Natural killer cell treated with Interleukin-12 subunit alpha and Interleukin-12 subunit beta and Interleukin-15 and Interleukin-18, amount 100 ng/mL, for 72 hours (primary cell): ENCODE data around the gene POLA2. TPM values are rescaled to one million over a fixed set of nuclear protein-coding genes. Genes with fewer than 3 reads are reported as not detected.
"Not testable (repeated sequence)": the region's sequence is repeated elsewhere in the genome, so short reads cannot be mapped to it uniquely, and the experiment has no call there.

Source experiments
- ATAC-seq, 2 donors: fragments of 150-1000 bp; cut with Tn5 transposase in 1 of 2; sonication (Bioruptor Pico), chemical (Tn5 transposase) in 1 of 2; 2 replicates each; pipeline ENCODE4 v1.10.0; 2021
- DNase-seq: peaks from one replicate; pipeline ENCODE4 v3.0.0; 2022; ENCODE audit warnings: low spot score
- H3K27ac Mint-ChIP-seq, 2 donors: 1 replicate in 1 of 2; 2 replicates in 1 of 2; pipeline ENCODE4 v1.8.0; 2022; ENCODE audit warnings: mixed read lengths in 2 of 2, mild to moderate bottlenecking in 1 of 2, moderate library complexity in 1 of 2
- H3K27me3 Mint-ChIP-seq, 2 donors: 1 replicate in 1 of 2; 2 replicates in 1 of 2; pipeline ENCODE4 v1.8.0; 2022; ENCODE audit warnings: mixed read lengths in 2 of 2
- H3K36me3 Mint-ChIP-seq: one replicate; pipeline ENCODE4 v1.8.0; 2022; ENCODE audit warnings: mixed read lengths
- H3K4me1 Mint-ChIP-seq, 2 donors: 1 replicate in 1 of 2; 2 replicates in 1 of 2; pipeline ENCODE4 v1.8.0; 2022; ENCODE audit warnings: low read depth in 2 of 2, mixed read lengths in 2 of 2, mild to moderate bottlenecking in 1 of 2
- H3K4me3 Mint-ChIP-seq: one replicate; pipeline ENCODE4 v1.8.0; 2022; ENCODE audit warnings: mixed read lengths
- H3K9me3 Mint-ChIP-seq: 2 replicates; pipeline ENCODE4 v1.8.0; 2022; ENCODE audit warnings: mixed read lengths
- total RNA-seq, 2 donors: library from RNA; stranded (reverse); gene quantifications; one replicate each; pipeline ENCODE4 v1.2.3, GENCODE V29; 2022

POLA2 gene
- total RNA-seq, 2 donors from 2014 or later: 56.8 to 80.9 TPM

DNA sequence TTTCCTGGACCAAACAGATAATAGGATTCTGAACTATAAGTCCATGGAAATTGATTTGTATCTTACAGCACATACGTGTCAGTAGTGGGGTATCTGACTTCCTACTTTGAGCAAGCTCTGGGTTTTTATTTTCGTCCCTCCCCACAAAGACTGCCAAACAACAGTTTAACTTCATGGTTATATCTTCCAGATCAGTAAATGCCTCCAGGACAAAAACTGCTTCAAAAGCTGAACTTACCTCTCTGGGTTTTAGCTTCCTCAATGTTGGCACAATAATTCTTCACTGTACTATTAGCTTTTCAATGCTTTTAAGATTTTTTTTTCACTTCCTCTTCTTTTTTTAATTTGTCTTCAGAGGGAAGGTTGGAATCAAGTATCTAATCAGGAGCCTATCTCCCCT, 67.7 kb downstream of the POLA2 start:
- no peaks in the 10 kb centered on the region for H3K9me3 Mint-ChIP-seq
- H3K27ac Mint-ChIP-seq: no peak overlapping the region
- H3K36me3 Mint-ChIP-seq: no peaks in the 10 kb centered on the region
- no peak for DNase-seq
- peaks cover 6 to 9% of the 10 kb centered on the region in 2 donors for H3K4me1 Mint-ChIP-seq
- H3K4me3 Mint-ChIP-seq: no peak overlapping the region
- ATAC-seq: no peak
- no peaks in the 10 kb centered on the region for H3K27me3 Mint-ChIP-seq

DNA sequence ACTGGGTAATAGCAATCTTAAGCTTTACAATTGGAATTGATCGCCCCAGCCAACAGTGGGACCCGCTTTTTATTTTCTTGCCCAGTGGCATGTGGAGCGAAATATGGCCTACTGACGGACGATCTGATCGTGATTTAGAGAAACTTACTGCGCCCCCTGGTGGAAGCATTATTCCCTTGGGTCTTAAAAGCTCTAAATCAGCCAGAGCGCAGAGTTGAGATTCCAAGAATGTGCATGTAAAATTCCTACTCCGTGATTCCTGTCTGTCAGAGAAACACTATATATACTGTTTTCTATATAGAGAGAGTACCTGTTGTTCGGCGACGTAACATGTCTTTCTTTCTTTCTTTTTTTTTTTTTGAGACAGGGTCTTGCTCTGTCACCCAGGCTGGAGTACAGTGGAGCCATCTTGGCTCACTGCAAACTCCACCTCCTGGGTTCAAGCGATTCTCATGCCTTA, 68.2 kb downstream of the POLA2 start:
- no peak for ATAC-seq
- H3K4me3 Mint-ChIP-seq: no peak overlapping the region
- H3K27ac Mint-ChIP-seq: no peak overlapping the region
- peak; percentile 90 for DNase-seq
- no peaks in the 10 kb centered on the region for H3K27me3 Mint-ChIP-seq
- no peaks in the 10 kb centered on the region for H3K9me3 Mint-ChIP-seq
- no peaks in the 10 kb centered on the region for H3K36me3 Mint-ChIP-seq
- H3K4me1 Mint-ChIP-seq: peaks cover 10 to 14% of the 10 kb centered on the region in 2 donors

DNA sequence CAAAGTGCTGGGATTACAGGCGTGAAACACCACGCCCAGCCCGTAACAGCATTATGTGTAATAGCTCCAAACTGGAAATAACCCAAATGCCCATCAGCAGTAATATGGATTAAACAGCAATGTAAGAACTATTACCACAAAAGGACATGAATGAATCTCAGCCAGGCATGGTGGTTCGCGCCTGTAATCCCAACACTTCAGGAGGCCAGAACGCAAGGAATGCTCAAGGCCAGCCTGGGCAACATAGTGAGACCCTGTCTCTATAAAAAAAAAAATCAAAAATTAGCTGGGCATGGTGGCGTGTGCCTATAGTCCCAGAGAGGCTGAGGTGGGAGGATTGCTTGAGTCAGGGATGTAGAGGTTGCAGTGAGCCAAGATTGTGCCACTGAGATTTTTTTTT, 68.8 kb downstream of the POLA2 start:
- ATAC-seq (no peak), DNase-seq (no peak)
- Mint-ChIP-seq H3K9me3 (no peaks in the 10 kb centered on the region), H3K27me3 (no peaks in the 10 kb centered on the region), H3K4me1 (peaks cover 16 to 20% of the 10 kb centered on the region in 2 donors), H3K27ac (no peak overlapping the region), H3K36me3 (no peaks in the 10 kb centered on the region), H3K4me3 (no peak overlapping the region)

DNA sequence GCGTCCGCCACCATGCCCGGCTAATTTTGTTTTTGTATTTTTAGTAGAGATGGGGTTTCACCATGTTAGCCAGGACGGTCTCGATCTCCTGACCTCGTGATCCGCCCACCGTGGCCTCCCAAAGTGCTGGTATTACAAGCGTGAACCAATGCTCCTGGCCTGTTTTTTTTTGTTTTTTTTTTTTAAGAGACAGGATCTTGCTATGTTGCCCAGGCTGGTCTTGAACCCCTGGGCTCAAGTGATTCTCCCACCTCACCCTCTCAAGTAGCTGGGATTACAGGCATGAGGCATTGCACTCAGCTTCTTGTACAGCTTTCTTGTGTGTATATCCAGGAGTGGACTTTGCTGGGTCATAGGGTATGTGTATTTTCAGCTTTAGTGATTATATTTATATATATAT, 70.8 kb downstream of the POLA2 start:
- not testable (repeated sequence) for DNase-seq, H3K4me3 Mint-ChIP-seq, ATAC-seq, H3K9me3 Mint-ChIP-seq, H3K27me3 Mint-ChIP-seq, H3K36me3 Mint-ChIP-seq, H3K27ac Mint-ChIP-seq
- H3K4me1 Mint-ChIP-seq: peaks cover 18 to 22% of the 10 kb centered on the region in 2 donors

DNA sequence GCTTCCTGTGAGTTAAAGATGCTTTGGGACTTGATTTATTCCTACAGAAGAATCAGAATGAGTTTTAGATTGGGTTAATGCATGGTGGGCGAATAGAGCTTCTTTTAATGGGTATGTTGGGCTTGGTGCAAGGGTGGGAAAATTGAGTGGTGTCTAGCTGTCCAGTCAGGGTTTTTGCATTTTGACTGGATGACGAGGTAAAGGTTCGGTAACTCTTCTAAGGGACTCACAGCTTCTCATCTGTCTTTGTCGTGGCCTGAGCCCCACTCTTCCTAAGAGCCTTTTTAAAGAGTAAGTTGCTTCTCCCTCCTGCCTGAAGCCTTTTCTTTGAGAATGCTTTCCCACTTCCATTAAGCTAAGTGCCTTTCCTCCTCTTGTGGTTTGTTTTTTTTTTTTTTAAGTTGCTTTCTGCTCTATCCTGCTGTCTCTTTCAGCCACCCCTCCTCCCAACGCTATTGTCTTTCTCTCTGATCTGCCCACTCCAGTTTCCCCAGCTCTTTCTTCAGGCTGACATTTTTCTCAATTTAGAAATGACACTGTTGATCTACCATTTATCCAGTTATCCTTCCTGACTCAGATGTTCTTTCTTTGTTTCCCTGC, 73.0 kb downstream of the POLA2 start:
- peak overlapping the region; percentile 77 to 82 for H3K27ac Mint-ChIP-seq
- ATAC-seq: no peak
- H3K36me3 Mint-ChIP-seq: peaks cover 10% of the 10 kb centered on the region
- DNase-seq: no peak
- H3K4me1 Mint-ChIP-seq: peaks cover 30 to 33% of the 10 kb centered on the region in 2 donors
- no peaks in the 10 kb centered on the region for H3K9me3 Mint-ChIP-seq
- no peaks in the 10 kb centered on the region for H3K27me3 Mint-ChIP-seq
- peak overlapping the region; percentile 95 for H3K4me3 Mint-ChIP-seq

DNA sequence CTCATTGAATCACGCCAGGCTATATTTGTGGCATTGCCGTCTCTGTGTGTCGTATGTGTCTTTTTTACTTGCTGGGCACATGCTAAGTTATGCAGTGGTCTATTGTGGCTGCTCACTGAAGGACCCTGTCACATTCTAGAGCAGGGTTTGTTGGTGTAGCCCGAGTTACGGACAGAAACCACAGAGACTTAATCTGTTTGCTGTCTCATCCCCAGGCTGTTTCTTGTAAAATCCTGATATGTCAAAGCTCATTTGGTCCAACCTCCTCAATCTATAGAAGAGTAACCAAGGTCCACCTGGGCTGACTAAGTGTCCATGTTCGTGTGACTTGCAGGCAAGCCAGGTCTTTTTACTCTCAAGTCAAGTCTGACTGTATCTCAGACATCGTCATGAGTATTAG, 76.9 kb downstream of the POLA2 start:
- no peak overlapping the region for H3K27ac Mint-ChIP-seq
- H3K4me1 Mint-ChIP-seq: peaks cover 29 to 32% of the 10 kb centered on the region in 2 donors

DNA sequence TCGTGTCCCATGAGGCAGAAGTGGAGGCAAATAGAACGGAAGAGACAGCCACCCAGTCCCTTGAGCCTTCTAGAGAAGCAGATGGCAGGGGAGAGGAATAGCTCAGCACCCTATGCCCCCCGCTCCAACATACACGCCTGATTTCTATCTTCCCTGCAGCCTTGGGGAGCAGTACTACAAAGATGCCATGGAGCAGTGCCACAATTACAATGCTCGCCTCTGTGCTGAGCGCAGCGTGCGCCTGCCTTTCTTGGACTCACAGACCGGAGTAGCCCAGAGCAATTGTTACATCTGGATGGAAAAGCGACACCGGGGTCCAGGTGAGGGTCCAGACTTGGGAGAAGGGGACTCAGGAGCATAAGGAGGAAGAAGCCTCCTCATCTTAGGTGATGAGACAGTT, 78.5 kb downstream of the POLA2 start:
- Mint-ChIP-seq H3K4me3 (no peak overlapping the region), H3K4me1 (peaks cover 22 to 25% of the 10 kb centered on the region in 2 donors), H3K9me3 (no peaks in the 10 kb centered on the region), H3K36me3 (peaks cover 27% of the 10 kb centered on the region), H3K27me3 (no peaks in the 10 kb centered on the region), H3K27ac (peak overlapping the region in 1 of 2 donors; percentile 55)
- DNase-seq (no peak), ATAC-seq (no peak)

More for the DNA sequence above, 76.9 kb downstream of the POLA2 start:
- no peak overlapping the region for H3K4me3 Mint-ChIP-seq
- H3K27me3 Mint-ChIP-seq: no peaks in the 10 kb centered on the region
- H3K9me3 Mint-ChIP-seq: no peaks in the 10 kb centered on the region
- peaks cover 19% of the 10 kb centered on the region for H3K36me3 Mint-ChIP-seq
- DNase-seq (no peak), ATAC-seq (no peak)

DNA sequence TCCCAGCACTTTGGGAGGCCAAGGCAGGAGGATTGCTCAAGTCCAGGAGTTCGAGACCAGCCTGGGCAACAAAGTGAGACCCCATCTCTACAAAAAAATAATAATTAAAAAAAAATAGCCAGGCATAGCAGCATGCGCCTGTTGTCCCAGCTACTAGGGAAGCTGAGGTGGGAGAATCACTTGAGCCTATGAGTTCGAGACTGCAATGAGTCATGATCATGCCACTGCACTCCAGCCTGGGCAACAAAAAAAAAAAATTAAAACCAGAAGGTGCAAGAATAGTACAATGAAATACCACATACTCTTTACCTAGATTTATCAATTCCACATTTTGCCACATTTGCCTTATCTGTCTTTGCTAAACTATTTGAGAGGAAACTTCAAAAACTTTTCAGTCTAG, 80.1 kb downstream of the POLA2 start:
- no peak for DNase-seq
- H3K27me3 Mint-ChIP-seq: no peaks in the 10 kb centered on the region
- no peak for ATAC-seq
- peaks cover 17 to 22% of the 10 kb centered on the region in 2 donors for H3K4me1 Mint-ChIP-seq
- no peaks in the 10 kb centered on the region for H3K9me3 Mint-ChIP-seq
- H3K27ac Mint-ChIP-seq: no peak overlapping the region
- no peak overlapping the region for H3K4me3 Mint-ChIP-seq
- H3K36me3 Mint-ChIP-seq: peaks cover 35% of the 10 kb centered on the region

Other genes with a start within 250 kb of the POLA2 start
- gene ARL2, start 247.8 kb upstream of the POLA2 start, total RNA-seq: 10 to 100 TPM; 29.4 to 50.5 TPM
- gene SNX15, start 234.5 kb upstream of the POLA2 start, total RNA-seq: 10 to 100 TPM; 14.1 to 28.2 TPM
- gene SAC3D1, start 220.8 kb upstream of the POLA2 start, total RNA-seq: 10 to 100 TPM in 1 of 2 donors, 1 to 10 TPM in 1; 7.6 to 18.5 TPM
- gene NAALADL1, start 203.4 kb upstream of the POLA2 start, total RNA-seq: 10 to 100 TPM; 14.2 to 34.7 TPM
- gene CDCA5, start 177.9 kb upstream of the POLA2 start, total RNA-seq: 100 to 1,000 TPM in 1 of 2 donors, 10 to 100 TPM in 1; 59.2 to 140 TPM
- gene ZFPL1, start 177.7 kb upstream of the POLA2 start, total RNA-seq: 10 to 100 TPM; 34.1 to 36.5 TPM
- gene VPS51, start 165.7 kb upstream of the POLA2 start, total RNA-seq: 100 to 1,000 TPM; 132 to 149 TPM
- 10 to 100 TPM; 18.6 to 30.7 TPM for gene TM7SF2, start 150.1 kb upstream of the POLA2 start, total RNA-seq
- gene ZNHIT2, start 144.3 kb upstream of the POLA2 start, total RNA-seq: 10 to 100 TPM in 1 of 2 donors, 1 to 10 TPM in 1; 9.8 to 23.7 TPM
- 100 to 1,000 TPM; 681 to 986 TPM for gene FAU, start 139.8 kb upstream of the POLA2 start, total RNA-seq
- 10 to 100 TPM; 77.8 to 80.4 TPM for gene MRPL49, start 139.6 kb upstream of the POLA2 start, total RNA-seq
- 10 to 100 TPM; 78.8 to 80.1 TPM for gene SYVN1, start 127.4 kb upstream of the POLA2 start, total RNA-seq
- gene SPDYC, start 91.7 kb upstream of the POLA2 start, total RNA-seq: not detected
- gene CAPN1, start 80.0 kb upstream of the POLA2 start, total RNA-seq: 100 to 1,000 TPM; 141 to 146 TPM
- 1 to 10 TPM in 1 of 2 donors, not detected in 1; 1.7 TPM for gene CDC42EP2, start 52.9 kb downstream of the POLA2 start, total RNA-seq
- gene DPF2, start 71.9 kb downstream of the POLA2 start, total RNA-seq: 10 to 100 TPM; 61.8 to 82.5 TPM
- gene TIGD3, start 92.8 kb downstream of the POLA2 start, total RNA-seq: 1 to 10 TPM in 1 of 2 donors, under 1 TPM in 1; 0.59 to 1.3 TPM
- 10 to 100 TPM; 10.8 to 12.6 TPM for gene SLC25A45, start 120.7 kb downstream of the POLA2 start, total RNA-seq
- 10 to 100 TPM; 50.5 to 68.4 TPM for gene FRMD8, start 124.7 kb downstream of the POLA2 start, total RNA-seq
- 100 to 1,000 TPM; 432 to 571 TPM for gene NEAT1, start 160.8 kb downstream of the POLA2 start, total RNA-seq
- gene MALAT1, start 237.1 kb downstream of the POLA2 start, total RNA-seq: 1,000 to 10,000 TPM; 6,610 to 7,236 TPM